ENCODE measurements around the gene HLA-DMA. TPM values are rescaled to one million over a fixed set of nuclear protein-coding genes. Genes with fewer than 3 reads are reported as not detected.

HLA-DMA gene
- total RNA-seq, 5 donors from 2014 or later (not counting 1 experiment from before 2014, with no cell fraction given), result 22.3 to 37.8 (median 27.5) TPM

GRCh38 chr6:32954267-32954666, 1.4 kb upstream of the HLA-DMA start:
- ATAC-seq (replicated peaks in 1 of 4), result no peak
- no peaks in the 10 kb centered on the region for H3K9me3 ChIP-seq
- CTCF ChIA-PET, result interaction anchor here (0.7 to 7.6 kb wide), 18 partner anchors 10 to 294 kb away, joined by 3 to 207 read pairs (median 8); partner anchors contain the start of genes BRD2 (in 1 of the 2), HLA-DMB (in 1 of the 2) and TAP2 (in 1 of the 2)
- Mint-ChIP-seq H3K36me3 (no peaks in the 10 kb centered on the region), H3K4me3 (no peak overlapping the region), H3K9me3 (no peaks in the 10 kb centered on the region), H3K27ac (peak overlapping the region in 1 of 2 donors; percentile 8), H3K27me3 (no peaks in the 10 kb centered on the region), H3K4me1 (peaks cover 41 to 51% (median 42%) of the 10 kb centered on the region in 3 donors)
- no peaks in the 10 kb centered on the region for H3K27me3 ChIP-seq (replicated peaks in 1 of 2; ENCODE audit: control insufficient read depth in 2 of 2, extremely low read depth in 1 of 2, insufficient read depth in 2 of 2, low read length in 1 of 2)
- peaks cover 9 to 41% of the 10 kb centered on the region in 2 experiments for H3K4me1 ChIP-seq (ENCODE audit: control insufficient read depth in 1 of 2, extremely low read depth in 1 of 2, insufficient read depth in 2 of 2, low read length in 2 of 2)
- H3K36me3 ChIP-seq (ENCODE audit: control insufficient read depth in 2 of 2, extremely low read depth in 1 of 2, insufficient read depth in 1 of 2, low read length in 1 of 2), result no peaks in the 10 kb centered on the region
- DNase-seq, result no peak
- no peak overlapping the region for H3K27ac ChIP-seq (ENCODE audit: low read length)
- WGBS (ENCODE audit: insufficient coverage), result 75% methylated on average over 4 of the region's 4 CpGs
- H3K4me3 ChIP-seq (ENCODE audit: control insufficient read depth in 1 of 2, extremely low read depth in 1 of 2, low read length in 1 of 2), result no peak overlapping the region
- POLR2A ChIA-PET, result interaction anchor here (0.6 to 4.2 kb wide), 4 partner anchors 14 to 173 kb away, joined by 4 to 49 read pairs (median 18); partner anchors contain the start of gene BRD2 (in 1 of the 2)

GRCh38 chr6:32953775-32954174, 878 bp upstream of the HLA-DMA start:
- peak overlapping the region; percentile 45 to 91 for H3K27ac Mint-ChIP-seq
- ATAC-seq (replicated peaks in 1 of 4), result no peak
- no peaks in the 10 kb centered on the region for H3K27me3 Mint-ChIP-seq
- no peaks in the 10 kb centered on the region for H3K27me3 ChIP-seq (replicated peaks in 1 of 2; ENCODE audit: control insufficient read depth in 2 of 2, extremely low read depth in 1 of 2, insufficient read depth in 2 of 2, low read length in 1 of 2)
- H3K9me3 ChIP-seq, result no peaks in the 10 kb centered on the region
- peaks cover 41 to 56% (median 43%) of the 10 kb centered on the region in 3 donors for H3K4me1 Mint-ChIP-seq
- no peaks in the 10 kb centered on the region for H3K36me3 ChIP-seq (ENCODE audit: control insufficient read depth in 2 of 2, extremely low read depth in 1 of 2, insufficient read depth in 1 of 2, low read length in 1 of 2)
- H3K9me3 Mint-ChIP-seq, result no peaks in the 10 kb centered on the region
- no peak overlapping the region for H3K4me3 ChIP-seq (ENCODE audit: control insufficient read depth in 1 of 2, extremely low read depth in 1 of 2, low read length in 1 of 2)
- DNase-seq, result no peak
- POLR2A ChIA-PET, result interaction anchor here (0.6 to 4.2 kb wide), 6 partner anchors 14 to 172 kb away, joined by 3 to 49 read pairs (median 5); partner anchors contain the start of gene BRD2 (in 1 of the 2)
- 77% methylated on average over 3 of the region's 4 CpGs for WGBS (ENCODE audit: insufficient coverage)
- CTCF ChIA-PET, result interaction anchor here (0.5 to 7.6 kb wide), 27 partner anchors 10 to 295 kb away, joined by 3 to 207 read pairs (median 7); partner anchors contain the start of genes BRD2 (in 1 of the 2), HLA-DMB (in 1 of the 2), PSMB9 (in 1 of the 2) and TAP1 (in 1 of the 2)
- peak overlapping the region in 1 of 3 donors; percentile 82 for H3K4me3 Mint-ChIP-seq
- H3K27ac ChIP-seq (ENCODE audit: low read length), result no peak overlapping the region
- H3K36me3 Mint-ChIP-seq, result no peaks in the 10 kb centered on the region
- H3K4me1 ChIP-seq (ENCODE audit: control insufficient read depth in 1 of 2, extremely low read depth in 1 of 2, insufficient read depth in 2 of 2, low read length in 2 of 2), result peaks cover 9 to 41% of the 10 kb centered on the region in 2 experiments

GRCh38 chr6:32950449-32950848, 2.4 kb downstream of the HLA-DMA start:
- no peak for DNase-seq
- Mint-ChIP-seq H3K36me3 (no peaks in the 10 kb centered on the region), H3K27me3 (no peaks in the 10 kb centered on the region), H3K9me3 (no peaks in the 10 kb centered on the region), H3K4me1 (peaks cover 46 to 75% (median 51%) of the 10 kb centered on the region in 3 donors), H3K4me3 (peak overlapping the region in 1 of 3 donors; percentile 29), H3K27ac (no peak overlapping the region)
- H3K27ac ChIP-seq (ENCODE audit: low read length), result no peak overlapping the region
- H3K9me3 ChIP-seq, result no peaks in the 10 kb centered on the region
- H3K27me3 ChIP-seq (replicated peaks in 1 of 2; ENCODE audit: control insufficient read depth in 2 of 2, extremely low read depth in 1 of 2, insufficient read depth in 2 of 2, low read length in 1 of 2), result no peaks in the 10 kb centered on the region
- H3K36me3 ChIP-seq (ENCODE audit: control insufficient read depth in 2 of 2, extremely low read depth in 1 of 2, insufficient read depth in 1 of 2, low read length in 1 of 2), result no peaks in the 10 kb centered on the region
- H3K4me3 ChIP-seq (ENCODE audit: control insufficient read depth in 1 of 2, extremely low read depth in 1 of 2, low read length in 1 of 2), result no peak overlapping the region
- POLR2A ChIA-PET, result interaction anchor here in 1 of 2 donors (0.9 kb wide), 1 partner anchor 21 kb away, joined by 3 read pairs; no protein-coding TSS in a partner anchor
- CTCF ChIA-PET, result interaction anchor here (0.7 to 7.6 kb wide), 6 partner anchors 12 to 34 kb away, joined by 3 to 207 read pairs (median 4); partner anchors contain the start of gene BRD2 (in 1 of the 2)
- peaks cover 9 to 42% of the 10 kb centered on the region in 2 experiments for H3K4me1 ChIP-seq (ENCODE audit: control insufficient read depth in 1 of 2, extremely low read depth in 1 of 2, insufficient read depth in 2 of 2, low read length in 2 of 2)
- 97% methylated on average over 5 of the region's 8 CpGs for WGBS (ENCODE audit: insufficient coverage)
- no peak for ATAC-seq (replicated peaks in 1 of 4)

- WGBS (ENCODE audit: insufficient coverage), result no CpG with 5 or more reads among the region's 3 CpGs
- Mint-ChIP-seq H3K27ac (no peak overlapping the region), H3K9me3 (no peaks in the 10 kb centered on the region)
Measured at GRCh38 chr6:32950010-32950409, 2.9 kb downstream of the HLA-DMA start.

GRCh38 chr6:32949113-32949512, 3.8 kb downstream of the HLA-DMA start:
- Mint-ChIP-seq H3K4me3 (no peak overlapping the region), H3K36me3 (no peaks in the 10 kb centered on the region), H3K27ac (no peak overlapping the region), H3K9me3 (no peaks in the 10 kb centered on the region), H3K4me1 (peaks cover 48 to 77% (median 54%) of the 10 kb centered on the region in 3 donors), H3K27me3 (no peaks in the 10 kb centered on the region)
- 92% methylated on average over 6 of the region's 9 CpGs for WGBS (ENCODE audit: insufficient coverage)
- Histone ChIP-seq H3K9me3 (no peaks in the 10 kb centered on the region), H3K4me3 (ENCODE audit: control insufficient read depth in 1 of 2, extremely low read depth in 1 of 2, low read length in 1 of 2) (no peak overlapping the region), H3K4me1 (ENCODE audit: control insufficient read depth in 1 of 2, extremely low read depth in 1 of 2, insufficient read depth in 2 of 2, low read length in 2 of 2) (peaks cover 16 to 53% of the 10 kb centered on the region in 2 experiments), H3K27me3 (replicated peaks in 1 of 2; ENCODE audit: control insufficient read depth in 2 of 2, extremely low read depth in 1 of 2, insufficient read depth in 2 of 2, low read length in 1 of 2) (no peaks in the 10 kb centered on the region), H3K36me3 (ENCODE audit: control insufficient read depth in 2 of 2, extremely low read depth in 1 of 2, insufficient read depth in 1 of 2, low read length in 1 of 2) (no peaks in the 10 kb centered on the region), H3K27ac (ENCODE audit: low read length) (no peak overlapping the region)
- POLR2A ChIA-PET, result no interaction called here
- CTCF ChIA-PET, result no interaction called here
- DNase-seq (no peak), ATAC-seq (replicated peaks in 1 of 4) (no peak)

More at GRCh38 chr6:32950010-32950409, 2.9 kb downstream of the HLA-DMA start:
- no peaks in the 10 kb centered on the region for H3K36me3 ChIP-seq (ENCODE audit: control insufficient read depth in 2 of 2, extremely low read depth in 1 of 2, insufficient read depth in 1 of 2, low read length in 1 of 2)
- no peaks in the 10 kb centered on the region for H3K27me3 ChIP-seq (replicated peaks in 1 of 2; ENCODE audit: control insufficient read depth in 2 of 2, extremely low read depth in 1 of 2, insufficient read depth in 2 of 2, low read length in 1 of 2)
- Mint-ChIP-seq H3K36me3 (no peaks in the 10 kb centered on the region), H3K27me3 (no peaks in the 10 kb centered on the region), H3K4me3 (peak overlapping the region in 1 of 3 donors; percentile 29), H3K4me1 (peaks cover 48 to 75% (median 53%) of the 10 kb centered on the region in 3 donors)
- no peaks in the 10 kb centered on the region for H3K9me3 ChIP-seq
- CTCF ChIA-PET, result interaction anchor here (0.9 to 7.6 kb wide), 4 partner anchors 16 to 35 kb away, joined by 3 to 207 read pairs (median 4); partner anchors contain the start of gene BRD2 (in 1 of the 2)
- H3K27ac ChIP-seq (ENCODE audit: low read length), result no peak overlapping the region
- H3K4me1 ChIP-seq (ENCODE audit: control insufficient read depth in 1 of 2, extremely low read depth in 1 of 2, insufficient read depth in 2 of 2, low read length in 2 of 2), result peaks cover 11 to 47% of the 10 kb centered on the region in 2 experiments
- no peak overlapping the region for H3K4me3 ChIP-seq (ENCODE audit: control insufficient read depth in 1 of 2, extremely low read depth in 1 of 2, low read length in 1 of 2)
- DNase-seq, result no peak
- POLR2A ChIA-PET, result interaction anchor here in 1 of 2 donors (0.9 kb wide), 1 partner anchor 22 kb away, joined by 3 read pairs; no protein-coding TSS in a partner anchor
- ATAC-seq (replicated peaks in 1 of 4), result no peak

GRCh38 chr6:32947552-32948465, 5.1 kb downstream of the HLA-DMA start:
- Histone ChIP-seq H3K4me1 (ENCODE audit: control insufficient read depth in 1 of 2, extremely low read depth in 1 of 2, insufficient read depth in 2 of 2, low read length in 2 of 2) (peaks cover 28 to 55% of the 10 kb centered on the region in 2 experiments), H3K27me3 (replicated peaks in 1 of 2; ENCODE audit: control insufficient read depth in 2 of 2, extremely low read depth in 1 of 2, insufficient read depth in 2 of 2, low read length in 1 of 2) (no peaks in the 10 kb centered on the region), H3K9me3 (no peaks in the 10 kb centered on the region), H3K27ac (ENCODE audit: low read length) (no peak overlapping the region), H3K4me3 (ENCODE audit: control insufficient read depth in 1 of 2, extremely low read depth in 1 of 2, low read length in 1 of 2) (no peak overlapping the region), H3K36me3 (ENCODE audit: control insufficient read depth in 2 of 2, extremely low read depth in 1 of 2, insufficient read depth in 1 of 2, low read length in 1 of 2) (no peaks in the 10 kb centered on the region)
- H3K4me1 Mint-ChIP-seq, result peaks cover 48 to 76% (median 52%) of the 10 kb centered on the region in 3 donors
- no peak overlapping the region for H3K4me3 Mint-ChIP-seq
- ChIA-PET CTCF (interaction anchor here (0.7 to 1.8 kb wide), 5 partner anchors 14 to 62 kb away, joined by 3 to 15 read pairs (median 3); no protein-coding TSS in a partner anchor), POLR2A (interaction anchor here in 1 of 2 donors (1.5 kb wide), 1 partner anchor 24 kb away, joined by 3 read pairs; no protein-coding TSS in a partner anchor)
- 70% methylated on average over 6 of the region's 11 CpGs for WGBS (ENCODE audit: insufficient coverage)
- no peaks in the 10 kb centered on the region for H3K27me3 Mint-ChIP-seq
- H3K36me3 Mint-ChIP-seq, result no peaks in the 10 kb centered on the region
- peak in 2 of 4 experiments; percentile 32 to 37 for ATAC-seq (replicated peaks in 1 of 4)
- no peaks in the 10 kb centered on the region for H3K9me3 Mint-ChIP-seq
- peak in 18 of 35 experiments; percentile 13 to 75 (median 31) for DNase-seq
- peak overlapping the region in 1 of 2 donors; percentile 32 for H3K27ac Mint-ChIP-seq
